ENCODE data around the gene TXNDC17. TPM values are rescaled to one million over a fixed set of nuclear protein-coding genes. Genes with fewer than 3 reads are reported as not detected.

The TXNDC17 gene
- total RNA-seq, 1 donor from 2014 or later: 193 TPM

GRCh38 chr17:6596941-6597340 lies 43.9 kb upstream of the TXNDC17 start:
- H3K36me3 ChIP-seq (ENCODE audit: control insufficient read depth, insufficient read depth, low read length): no peaks in the 10 kb centered on the region
- no peak for DNase-seq (ENCODE audit: low read depth)
- no peak overlapping the region for H3K4me3 ChIP-seq (ENCODE audit: low read depth, low read length)
- TF ChIP-seq, protein P1, sequence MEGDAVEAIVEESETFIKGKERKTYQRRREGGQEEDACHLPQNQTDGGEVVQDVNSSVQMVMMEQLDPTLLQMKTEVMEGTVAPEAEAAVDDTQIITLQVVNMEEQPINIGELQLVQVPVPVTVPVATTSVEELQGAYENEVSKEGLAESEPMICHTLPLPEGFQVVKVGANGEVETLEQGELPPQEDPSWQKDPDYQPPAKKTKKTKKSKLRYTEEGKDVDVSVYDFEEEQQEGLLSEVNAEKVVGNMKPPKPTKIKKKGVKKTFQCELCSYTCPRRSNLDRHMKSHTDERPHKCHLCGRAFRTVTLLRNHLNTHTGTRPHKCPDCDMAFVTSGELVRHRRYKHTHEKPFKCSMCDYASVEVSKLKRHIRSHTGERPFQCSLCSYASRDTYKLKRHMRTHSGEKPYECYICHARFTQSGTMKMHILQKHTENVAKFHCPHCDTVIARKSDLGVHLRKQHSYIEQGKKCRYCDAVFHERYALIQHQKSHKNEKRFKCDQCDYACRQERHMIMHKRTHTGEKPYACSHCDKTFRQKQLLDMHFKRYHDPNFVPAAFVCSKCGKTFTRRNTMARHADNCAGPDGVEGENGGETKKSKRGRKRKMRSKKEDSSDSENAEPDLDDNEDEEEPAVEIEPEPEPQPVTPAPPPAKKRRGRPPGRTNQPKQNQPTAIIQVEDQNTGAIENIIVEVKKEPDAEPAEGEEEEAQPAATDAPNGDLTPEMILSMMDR (IDR thresholded peaks at IDR 0.05; ENCODE audit: insufficient read depth, low read length, poor library complexity, severe bottlenecking): no peak
- H3K27me3 ChIP-seq (ENCODE audit: control insufficient read depth, insufficient read depth, low read length): no peaks in the 10 kb centered on the region

- TF ChIP-seq, protein P1 (IDR thresholded peaks at IDR 0.05; ENCODE audit: insufficient read depth, low read length, poor library complexity, severe bottlenecking): no peak
- Histone ChIP-seq H3K36me3 (ENCODE audit: control insufficient read depth, insufficient read depth, low read length) (no peaks in the 10 kb centered on the region), H3K27me3 (ENCODE audit: control insufficient read depth, insufficient read depth, low read length) (no peaks in the 10 kb centered on the region), H3K4me3 (ENCODE audit: low read depth, low read length) (no peak overlapping the region)
- DNase-seq (ENCODE audit: low read depth): no peak
Observed at GRCh38 chr17:6597727-6598126, 43.1 kb upstream of the TXNDC17 start.

DNA sequence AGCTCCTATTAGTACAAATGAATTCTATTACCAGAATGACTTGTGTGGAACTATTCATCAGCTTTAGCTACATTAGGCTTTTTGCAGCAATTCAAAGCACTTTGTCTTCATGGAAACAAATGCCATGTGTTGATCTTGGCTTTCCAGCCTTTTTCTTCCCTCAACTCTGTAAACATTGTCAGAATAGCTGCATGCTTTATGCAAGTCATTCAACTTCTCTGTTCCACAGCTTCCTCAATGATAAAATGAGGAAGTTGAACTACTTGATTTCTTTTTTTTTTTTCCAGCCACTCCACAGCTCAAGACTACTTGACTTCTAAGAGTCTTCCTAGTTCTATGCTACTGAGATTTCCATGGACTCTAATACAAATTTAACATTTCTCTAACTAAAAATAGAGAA lies 41.5 kb upstream of the TXNDC17 start:
- no peak for DNase-seq (ENCODE audit: low read depth)
- no peaks in the 10 kb centered on the region for H3K27me3 ChIP-seq (ENCODE audit: control insufficient read depth, insufficient read depth, low read length)
- TF ChIP-seq, protein P1 (IDR thresholded peaks at IDR 0.05; ENCODE audit: insufficient read depth, low read length, poor library complexity, severe bottlenecking): no peak
- no peaks in the 10 kb centered on the region for H3K36me3 ChIP-seq (ENCODE audit: control insufficient read depth, insufficient read depth, low read length)
- no peak overlapping the region for H3K4me3 ChIP-seq (ENCODE audit: low read depth, low read length)

- no peaks in the 10 kb centered on the region for H3K27me3 ChIP-seq (ENCODE audit: control insufficient read depth, insufficient read depth, low read length)
- H3K36me3 ChIP-seq (ENCODE audit: control insufficient read depth, insufficient read depth, low read length): no peaks in the 10 kb centered on the region
- TF ChIP-seq, protein P1 (IDR thresholded peaks at IDR 0.05; ENCODE audit: insufficient read depth, low read length, poor library complexity, severe bottlenecking): no peak
- no peak for DNase-seq (ENCODE audit: low read depth)
- H3K4me3 ChIP-seq (ENCODE audit: low read depth, low read length): no peak overlapping the region
Observed at GRCh38 chr17:6602141-6602540, 38.7 kb upstream of the TXNDC17 start.

GRCh38 chr17:6603744-6604325 lies 37.0 kb upstream of the TXNDC17 start:
- TF ChIP-seq, protein P1 (IDR thresholded peaks at IDR 0.05; ENCODE audit: insufficient read depth, low read length, poor library complexity, severe bottlenecking): no peak
- Histone ChIP-seq H3K27me3 (ENCODE audit: control insufficient read depth, insufficient read depth, low read length) (no peaks in the 10 kb centered on the region), H3K4me3 (ENCODE audit: low read depth, low read length) (no peak overlapping the region), H3K36me3 (ENCODE audit: control insufficient read depth, insufficient read depth, low read length) (no peaks in the 10 kb centered on the region)
- DNase-seq (ENCODE audit: low read depth): no peak

GRCh38 chr17:6605142-6605541 lies 35.7 kb upstream of the TXNDC17 start:
- DNase-seq (ENCODE audit: low read depth): no peak
- TF ChIP-seq, protein P1 (IDR thresholded peaks at IDR 0.05; ENCODE audit: insufficient read depth, low read length, poor library complexity, severe bottlenecking): no peak
- no peak overlapping the region for H3K4me3 ChIP-seq (ENCODE audit: low read depth, low read length)
- no peaks in the 10 kb centered on the region for H3K36me3 ChIP-seq (ENCODE audit: control insufficient read depth, insufficient read depth, low read length)
- no peaks in the 10 kb centered on the region for H3K27me3 ChIP-seq (ENCODE audit: control insufficient read depth, insufficient read depth, low read length)
